Measurements from ENCODE around the gene PPP2R3B. TPM values are rescaled to one million over a fixed set of nuclear protein-coding genes. Genes with fewer than 3 reads are reported as not detected.

Gene PPP2R3B
- total and polyA plus RNA-seq, 8 donors, result 5.0 to 38.8 (median 6.9) TPM

- WGBS, 2 donors, result 78 to 84% methylated on average over 2 of the region's 2 CpGs
- no peak for TF ChIP-seq CTCF (IDR thresholded peaks at IDR 0.05)
- intact Hi-C loops (cut with DNase I), result no loop called here
- Histone ChIP-seq H3K27ac (no peak overlapping the region), H3K9me3 (no peaks in the 10 kb centered on the region), H3K4me3 (no peak overlapping the region), H3K36me3 (no peaks in the 10 kb centered on the region), H3K27me3 (no peaks in the 10 kb centered on the region), H3K4me1 (no peaks in the 10 kb centered on the region)
- ATAC-seq (no peak), FAIRE-seq (no peak), DNase-seq (no peak)
Observed at GRCh38 chrX:431492-432111, 44.9 kb upstream of the PPP2R3B start.

- no peaks in the 10 kb centered on the region for H3K9me3 ChIP-seq
- WGBS, 2 donors, result 82 to 83% methylated on average over 21 of the region's 21 CpGs
- FAIRE-seq, result no peak
- TF ChIP-seq CTCF (IDR thresholded peaks at IDR 0.05), result no peak
- intact Hi-C loops (cut with DNase I), result no loop called here
- no peaks in the 10 kb centered on the region for H3K36me3 ChIP-seq
- no peaks in the 10 kb centered on the region for H3K27me3 ChIP-seq
- no peaks in the 10 kb centered on the region for H3K4me1 ChIP-seq
- H3K27ac ChIP-seq, result no peak overlapping the region
- H3K4me3 ChIP-seq, result no peak overlapping the region
- DNase-seq, result no peak
- no peak for ATAC-seq
Observed at GRCh38 chrX:431056-431455, 44.3 kb upstream of the PPP2R3B start.

- intact Hi-C loops (cut with DNase I), result no loop called here
- FAIRE-seq (no peak), ATAC-seq (no peak), DNase-seq (no peak)
- 75 to 83% methylated on average over 24 of the region's 24 CpGs for WGBS, 2 donors
- no peak overlapping the region for H3K4me3 ChIP-seq
- H3K4me1 ChIP-seq, result no peaks in the 10 kb centered on the region
- H3K36me3 ChIP-seq, result no peaks in the 10 kb centered on the region
- no peak overlapping the region for H3K27ac ChIP-seq
- H3K27me3 ChIP-seq, result no peaks in the 10 kb centered on the region
- no peak for TF ChIP-seq CTCF (IDR thresholded peaks at IDR 0.05)
- H3K9me3 ChIP-seq, result no peaks in the 10 kb centered on the region
Observed at GRCh38 chrX:429266-429825, 42.6 kb upstream of the PPP2R3B start.

- Histone ChIP-seq H3K27me3 (no peaks in the 10 kb centered on the region), H3K4me3 (peak overlapping the region in 1 of 4 donors; percentile 17), H3K9me3 (no peaks in the 10 kb centered on the region), H3K36me3 (no peaks in the 10 kb centered on the region), H3K4me1 (no peaks in the 10 kb centered on the region), H3K27ac (no peak overlapping the region)
- intact Hi-C loops (cut with DNase I), result no loop called here
- no peak for ATAC-seq
- no peak for TF ChIP-seq CTCF (IDR thresholded peaks at IDR 0.05)
- DNase-seq, result no peak
- 16 to 19% methylated on average over 56 of the region's 56 CpGs for WGBS, 2 donors
- no peak for FAIRE-seq
Observed at GRCh38 chrX:427812-428725, 41.4 kb upstream of the PPP2R3B start.
